Measurements from ENCODE around the gene FBXO24. TPM values are rescaled to one million over a fixed set of nuclear protein-coding genes. Genes with fewer than 3 reads are reported as not detected.
A peak's percentile ranks its signal among the peaks of the same experiment; 100 is the strongest.

FBXO24 gene
- total and polyA plus RNA-seq, 9 donors: 0.80 to 2.2 (median 1.5) TPM

DNA sequence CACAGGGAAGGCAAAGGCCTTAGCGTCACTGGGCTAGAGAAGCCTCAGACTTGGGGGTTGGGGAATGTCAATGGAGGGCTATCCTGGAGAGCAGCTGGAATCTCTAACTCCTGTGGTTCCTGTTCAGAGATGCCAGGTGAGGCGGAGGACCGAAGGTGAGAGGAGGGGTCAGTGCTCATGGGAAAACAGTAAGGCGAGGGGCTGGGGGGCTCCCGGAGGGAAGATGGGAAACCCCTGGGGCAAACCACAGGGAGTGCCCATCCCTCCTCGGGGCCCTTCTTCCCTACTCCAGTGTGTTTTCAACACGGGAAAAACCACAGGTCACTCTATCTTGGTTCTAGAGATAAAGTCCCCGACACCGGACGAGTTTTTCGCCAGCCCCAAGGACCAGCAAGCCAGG, 3.5 kb upstream of the FBXO24 start:
- H3K9me3 ChIP-seq (replicated peaks; ENCODE audit: control insufficient read depth, low read depth, low read length): no peaks in the 10 kb centered on the region
- H3K27me3 ChIP-seq (ENCODE audit: control insufficient read depth, insufficient read depth, low read length): no peaks in the 10 kb centered on the region
- H3K4me1 ChIP-seq (ENCODE audit: control insufficient read depth, insufficient read depth, low read length): peaks cover 34% of the 10 kb centered on the region
- DNase-seq: no peak
- 80% methylated on average over 3 of the region's 11 CpGs for WGBS (ENCODE audit: insufficient coverage)
- no peak overlapping the region for H3K27ac ChIP-seq (ENCODE audit: low read length)
- H3K36me3 ChIP-seq (ENCODE audit: control insufficient read depth, insufficient read depth, low read length): peaks cover 54% of the 10 kb centered on the region
- H3K4me3 ChIP-seq (ENCODE audit: low read length): no peak overlapping the region

DNA sequence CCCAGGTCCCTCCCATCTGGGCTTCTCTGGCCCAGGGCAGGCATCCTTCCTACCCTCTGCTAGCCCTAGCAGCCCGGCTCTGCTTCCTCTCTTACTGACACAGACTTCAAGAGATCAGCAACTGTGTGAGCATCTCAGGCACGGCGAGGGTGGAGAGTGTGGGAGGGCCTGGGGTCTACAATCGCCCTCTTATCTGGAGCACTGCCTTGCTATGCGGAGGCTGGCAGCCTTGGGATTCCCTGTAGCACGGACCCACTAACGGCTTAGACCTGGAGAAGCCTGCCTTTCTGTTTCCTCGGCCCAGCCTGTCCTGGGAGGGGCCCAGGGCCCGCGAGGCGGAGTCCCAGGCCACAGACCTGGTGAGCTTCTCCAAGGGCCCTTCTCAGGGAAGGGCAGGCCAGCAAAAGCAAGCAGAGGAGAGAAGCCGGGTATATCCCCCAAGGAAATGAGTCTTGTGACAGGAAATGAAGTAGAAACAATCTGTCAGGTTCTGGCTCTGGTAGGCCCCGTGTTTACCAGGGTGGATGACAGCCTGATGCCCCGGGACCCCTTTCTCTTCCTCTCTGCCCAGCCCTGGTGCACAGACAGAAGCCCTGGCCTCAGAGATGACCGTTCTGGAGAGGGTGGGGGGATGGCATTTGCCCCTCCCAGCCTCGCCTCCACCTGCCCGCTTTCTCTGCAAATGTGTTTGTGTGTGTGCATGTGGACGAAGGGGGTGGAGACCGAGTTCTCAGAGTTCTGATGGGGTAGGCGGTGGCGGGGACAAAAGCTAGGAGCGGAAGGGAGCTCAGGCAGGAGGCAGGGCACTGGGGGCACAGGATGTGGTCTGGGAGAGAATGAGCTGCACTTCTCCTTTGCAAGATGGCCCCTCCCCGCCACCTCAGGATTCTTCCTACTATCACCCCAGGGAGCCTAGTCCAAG, 2.7 kb upstream of the FBXO24 start:
- H3K27ac ChIP-seq (ENCODE audit: low read length): peak overlapping the region; percentile 81
- no peaks in the 10 kb centered on the region for H3K27me3 ChIP-seq (ENCODE audit: control insufficient read depth, insufficient read depth, low read length)
- WGBS (ENCODE audit: insufficient coverage): 21% methylated on average over 12 of the region's 23 CpGs
- DNase-seq: peak; percentile 60
- no peaks in the 10 kb centered on the region for H3K9me3 ChIP-seq (replicated peaks; ENCODE audit: control insufficient read depth, low read depth, low read length)
- H3K4me3 ChIP-seq (ENCODE audit: low read length): peak overlapping the region; percentile 23
- H3K4me1 ChIP-seq (ENCODE audit: control insufficient read depth, insufficient read depth, low read length): peaks cover 34% of the 10 kb centered on the region
- peaks cover 46% of the 10 kb centered on the region for H3K36me3 ChIP-seq (ENCODE audit: control insufficient read depth, insufficient read depth, low read length)

DNA sequence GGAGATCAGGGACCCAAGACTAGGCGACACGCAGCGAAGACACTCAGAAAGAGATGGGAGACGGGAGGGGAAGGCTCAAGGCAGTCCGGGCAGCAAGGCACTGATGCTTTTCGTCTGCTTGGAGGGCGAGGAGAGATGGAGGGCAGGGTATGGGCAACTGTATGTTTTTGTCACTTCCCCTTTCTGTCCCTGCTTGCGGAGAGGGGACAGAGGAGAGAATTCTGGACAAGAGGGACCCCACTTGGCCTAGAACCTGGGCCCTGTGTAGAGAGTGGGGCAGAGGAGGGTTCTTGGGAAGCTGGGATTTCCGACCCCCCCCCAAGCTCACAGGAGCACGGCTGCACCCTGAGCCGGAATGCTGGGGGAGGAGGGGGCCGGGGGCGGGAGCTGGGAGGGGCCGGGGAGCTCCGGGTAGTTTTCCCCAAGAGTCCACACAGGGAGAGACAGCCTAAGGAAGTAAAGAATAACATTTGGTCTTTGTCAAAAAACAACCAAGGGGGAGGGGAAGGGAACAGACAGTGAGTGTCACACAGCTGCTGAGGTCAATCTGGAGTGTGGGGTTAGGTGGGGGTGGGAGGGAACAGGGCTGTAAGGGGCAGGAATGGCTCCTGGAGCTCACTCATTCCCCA, 2.0 kb upstream of the FBXO24 start:
- peak; percentile 69 for DNase-seq
- peaks cover 40% of the 10 kb centered on the region for H3K36me3 ChIP-seq (ENCODE audit: control insufficient read depth, insufficient read depth, low read length)
- peak overlapping the region; percentile 89 for H3K4me3 ChIP-seq (ENCODE audit: low read length)
- H3K27me3 ChIP-seq (ENCODE audit: control insufficient read depth, insufficient read depth, low read length): no peaks in the 10 kb centered on the region
- H3K9me3 ChIP-seq (replicated peaks; ENCODE audit: control insufficient read depth, low read depth, low read length): no peaks in the 10 kb centered on the region
- H3K4me1 ChIP-seq (ENCODE audit: control insufficient read depth, insufficient read depth, low read length): peaks cover 34% of the 10 kb centered on the region
- peak overlapping the region; percentile 91 for H3K27ac ChIP-seq (ENCODE audit: low read length)
- WGBS (ENCODE audit: insufficient coverage): 15% methylated on average over 7 of the region's 15 CpGs

DNA sequence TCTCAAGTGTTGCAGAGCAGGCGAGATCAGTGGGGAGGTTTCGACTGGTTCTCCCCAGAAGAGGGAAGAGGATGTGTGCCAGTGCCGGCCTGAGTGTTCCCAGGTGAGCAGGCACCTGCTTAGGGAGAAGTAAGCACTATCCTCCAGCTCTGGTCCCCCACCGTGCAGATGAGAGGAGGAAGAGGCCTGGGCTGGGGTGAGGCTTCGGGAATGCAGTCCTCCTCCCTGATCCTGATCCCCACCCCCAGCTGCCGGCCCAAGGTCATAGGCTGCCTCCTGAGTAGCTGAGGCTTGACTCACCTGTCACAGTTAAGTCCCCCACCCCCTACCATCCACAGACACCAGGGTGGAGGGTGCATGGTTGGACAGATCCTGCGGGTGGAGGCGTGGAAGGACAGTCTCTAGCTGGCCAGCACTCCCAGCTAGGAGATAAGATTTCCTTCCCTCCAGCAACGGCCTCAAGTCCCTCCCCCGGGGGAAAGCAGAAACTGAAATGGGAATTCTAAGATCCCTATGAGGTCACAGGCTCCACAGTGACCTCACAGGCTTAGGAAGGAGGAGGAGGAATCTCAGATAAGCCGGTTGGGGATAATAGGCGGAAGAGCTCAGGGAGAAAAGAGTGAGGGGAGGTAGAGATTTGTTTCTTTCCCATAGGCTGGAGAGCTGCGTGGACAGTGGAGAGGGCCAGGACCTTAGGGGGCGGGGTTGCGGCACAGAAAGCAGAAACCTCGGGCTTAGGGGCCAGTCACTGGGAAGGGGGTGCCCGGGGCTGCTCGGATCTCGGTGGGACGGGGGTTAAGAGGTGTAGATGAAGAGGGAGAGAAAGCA, 1.2 kb upstream of the FBXO24 start:
- Histone ChIP-seq H3K4me3 (ENCODE audit: low read length) (peak overlapping the region; percentile 89), H3K9me3 (replicated peaks; ENCODE audit: control insufficient read depth, low read depth, low read length) (no peaks in the 10 kb centered on the region), H3K27me3 (ENCODE audit: control insufficient read depth, insufficient read depth, low read length) (peaks cover 6% of the 10 kb centered on the region), H3K36me3 (ENCODE audit: control insufficient read depth, insufficient read depth, low read length) (peaks cover 33% of the 10 kb centered on the region), H3K27ac (ENCODE audit: low read length) (peak overlapping the region; percentile 91), H3K4me1 (ENCODE audit: control insufficient read depth, insufficient read depth, low read length) (peaks cover 40% of the 10 kb centered on the region)
- 1% methylated on average over 10 of the region's 20 CpGs for WGBS (ENCODE audit: insufficient coverage)
- peak; percentile 74 for DNase-seq

DNA sequence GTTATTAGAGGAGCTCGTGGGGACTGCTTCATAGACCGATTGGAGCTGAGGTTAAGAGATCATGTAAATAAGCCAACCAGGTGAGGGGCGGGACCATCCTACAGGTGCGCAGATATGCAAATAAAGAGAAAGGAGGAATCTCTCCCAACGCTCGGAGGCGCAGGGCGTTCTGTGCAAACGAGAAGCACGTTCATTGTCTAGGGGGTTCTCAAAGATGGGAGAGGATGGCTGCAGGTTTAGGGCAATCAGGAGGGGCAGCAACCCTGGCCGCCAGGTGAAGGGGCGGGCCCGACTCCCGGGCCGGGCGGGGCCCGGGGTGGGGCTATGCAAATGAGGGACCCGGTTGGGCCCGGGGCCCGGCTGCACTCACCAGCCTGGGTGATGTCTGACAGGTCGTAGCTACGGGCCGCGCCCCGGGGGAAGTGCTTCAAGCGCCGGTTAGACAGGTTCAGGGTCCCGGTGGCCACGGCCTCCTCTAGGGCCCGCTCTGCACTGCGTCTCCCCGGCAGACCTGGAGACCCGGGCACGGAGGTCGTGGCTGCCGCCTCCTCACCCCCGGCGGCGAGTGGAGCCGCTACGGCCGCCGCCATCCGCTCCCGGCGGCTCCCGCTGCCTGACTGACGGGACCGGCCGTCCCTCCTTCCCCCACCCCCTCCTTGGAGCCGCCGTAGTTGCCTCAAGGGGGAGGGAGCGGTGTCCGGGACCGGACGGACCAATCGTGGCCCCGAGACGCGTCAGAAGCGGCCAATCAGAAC, 440 bp upstream of the FBXO24 start, which contains the start of gene LRCH4:
TSS of gene LRCH4 (minus strand) at position 619 of the 755 bp plus-strand sequence. CDS start at position 590, 29 bp downstream.
- peak within 1 kb of the TSS; percentile 89 for H3K4me3 ChIP-seq (ENCODE audit: low read length)
- DNase-seq: no peak
- H3K4me1 ChIP-seq (ENCODE audit: control insufficient read depth, insufficient read depth, low read length): peaks cover 46% of the 10 kb centered on the region
- H3K27me3 ChIP-seq (ENCODE audit: control insufficient read depth, insufficient read depth, low read length): peaks cover 10% of the 10 kb centered on the region
- peak within 1 kb of the TSS; percentile 91 for H3K27ac ChIP-seq (ENCODE audit: low read length)
- peaks cover 25% of the 10 kb centered on the region for H3K36me3 ChIP-seq (ENCODE audit: control insufficient read depth, insufficient read depth, low read length)
- under 1% methylated on average over 58 of the region's 61 CpGs for WGBS (ENCODE audit: insufficient coverage)
- no peaks in the 10 kb centered on the region for H3K9me3 ChIP-seq (replicated peaks; ENCODE audit: control insufficient read depth, low read depth, low read length)

DNA sequence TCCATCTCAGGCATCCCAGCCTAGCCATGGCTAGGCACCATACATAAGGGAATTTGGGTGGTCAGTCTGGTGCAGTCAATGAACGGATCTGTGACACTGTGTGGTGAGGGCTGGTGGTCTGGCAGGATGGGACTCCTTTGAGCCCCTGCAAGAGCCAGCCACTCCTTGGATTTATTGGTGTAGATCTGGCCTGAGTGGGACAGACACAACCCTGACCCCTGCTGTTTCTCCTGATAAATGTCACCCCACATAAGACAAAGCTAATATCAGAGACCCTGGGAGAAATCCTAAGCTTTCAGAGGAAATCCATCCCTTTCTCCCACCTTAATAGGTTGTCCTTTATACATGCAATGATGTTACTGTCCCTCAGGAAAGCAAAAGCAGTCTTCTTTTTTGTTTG, 2.3 kb downstream of the FBXO24 start:
- Histone ChIP-seq H3K4me3 (ENCODE audit: low read length) (no peak overlapping the region), H3K36me3 (ENCODE audit: control insufficient read depth, insufficient read depth, low read length) (no peaks in the 10 kb centered on the region), H3K27me3 (ENCODE audit: control insufficient read depth, insufficient read depth, low read length) (peaks cover 10% of the 10 kb centered on the region), H3K4me1 (ENCODE audit: control insufficient read depth, insufficient read depth, low read length) (peaks cover 33% of the 10 kb centered on the region), H3K9me3 (replicated peaks; ENCODE audit: control insufficient read depth, low read depth, low read length) (no peaks in the 10 kb centered on the region), H3K27ac (ENCODE audit: low read length) (no peak overlapping the region)
- 57% methylated on average over 1 of the region's 1 CpG for WGBS (ENCODE audit: insufficient coverage)
- no peak for DNase-seq

DNA sequence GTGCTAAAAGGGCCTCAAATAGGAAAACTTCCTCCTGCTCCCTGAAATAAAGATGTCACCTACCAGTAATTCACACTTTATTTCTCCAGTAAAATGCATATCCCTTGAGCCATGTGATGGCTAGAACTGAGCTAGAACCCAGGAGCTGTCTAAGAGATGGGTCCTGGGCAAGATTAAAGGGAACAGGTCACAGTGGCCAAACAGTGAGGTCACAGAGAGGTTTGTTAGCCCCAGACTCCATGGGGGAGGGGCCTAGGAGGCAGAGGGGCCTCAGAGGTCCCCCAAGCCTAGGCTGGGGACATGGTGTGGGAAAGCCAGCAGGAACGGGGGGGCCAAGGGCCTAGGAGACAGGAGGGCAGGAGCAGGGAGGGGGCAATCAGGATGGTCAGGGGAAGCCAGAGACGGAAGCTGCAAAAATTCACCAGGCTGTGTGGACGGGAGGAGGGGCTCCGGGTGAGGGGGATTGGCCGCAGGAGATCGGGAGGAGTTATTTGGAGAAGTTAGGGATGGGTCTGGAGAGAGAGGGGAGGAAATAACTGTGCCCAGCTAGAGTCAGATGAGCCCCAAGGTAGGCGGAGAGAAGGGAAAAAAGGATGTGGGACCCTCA, 3.3 kb downstream of the FBXO24 start:
- no peaks in the 10 kb centered on the region for H3K9me3 ChIP-seq (replicated peaks; ENCODE audit: control insufficient read depth, low read depth, low read length)
- peak overlapping the region; percentile 75 for H3K27ac ChIP-seq (ENCODE audit: low read length)
- WGBS (ENCODE audit: insufficient coverage): 13% methylated on average over 7 of the region's 7 CpGs
- H3K27me3 ChIP-seq (ENCODE audit: control insufficient read depth, insufficient read depth, low read length): peaks cover 10% of the 10 kb centered on the region
- H3K4me1 ChIP-seq (ENCODE audit: control insufficient read depth, insufficient read depth, low read length): peaks cover 25% of the 10 kb centered on the region
- H3K4me3 ChIP-seq (ENCODE audit: low read length): peak overlapping the region; percentile 38
- no peaks in the 10 kb centered on the region for H3K36me3 ChIP-seq (ENCODE audit: control insufficient read depth, insufficient read depth, low read length)
- peak; percentile 41 for DNase-seq

DNA sequence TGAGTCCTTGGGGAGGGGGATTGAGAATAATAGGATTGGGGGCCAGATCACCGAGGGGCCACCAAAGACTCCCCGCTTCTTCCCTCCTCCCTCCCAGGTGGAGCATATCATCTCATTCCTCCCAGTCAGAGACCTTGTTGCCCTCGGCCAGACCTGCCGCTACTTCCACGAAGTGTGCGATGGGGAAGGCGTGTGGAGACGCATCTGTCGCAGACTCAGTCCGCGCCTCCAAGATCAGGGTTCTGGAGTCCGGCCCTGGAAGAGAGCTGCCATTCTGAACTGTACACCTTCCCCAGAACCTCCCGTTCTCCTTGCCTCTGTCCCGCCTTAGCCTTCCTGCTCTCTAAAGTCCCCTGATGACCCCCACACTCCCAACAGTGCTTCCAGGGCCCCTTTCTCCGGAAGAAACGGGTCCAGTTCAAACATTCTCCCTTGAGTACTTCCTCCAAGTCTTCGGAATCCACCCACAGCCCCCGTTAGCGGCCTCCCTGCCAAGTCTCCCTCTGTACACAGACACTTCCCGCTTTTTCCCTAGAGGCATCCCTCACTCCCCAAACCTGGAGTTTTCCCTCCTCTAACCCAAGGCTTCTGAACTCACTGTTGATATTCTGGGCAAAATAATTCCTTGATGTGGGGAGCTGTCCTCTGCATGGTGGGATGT, 4.1 kb downstream of the FBXO24 start:
- H3K36me3 ChIP-seq (ENCODE audit: control insufficient read depth, insufficient read depth, low read length): no peaks in the 10 kb centered on the region
- H3K4me3 ChIP-seq (ENCODE audit: low read length): peak overlapping the region; percentile 38
- H3K27me3 ChIP-seq (ENCODE audit: control insufficient read depth, insufficient read depth, low read length): peaks cover 10% of the 10 kb centered on the region
- H3K27ac ChIP-seq (ENCODE audit: low read length): peak overlapping the region; percentile 75
- no peaks in the 10 kb centered on the region for H3K9me3 ChIP-seq (replicated peaks; ENCODE audit: control insufficient read depth, low read depth, low read length)
- peak; percentile 77 for DNase-seq
- WGBS (ENCODE audit: insufficient coverage): 29% methylated on average over 18 of the region's 20 CpGs
- peaks cover 17% of the 10 kb centered on the region for H3K4me1 ChIP-seq (ENCODE audit: control insufficient read depth, insufficient read depth, low read length)

DNA sequence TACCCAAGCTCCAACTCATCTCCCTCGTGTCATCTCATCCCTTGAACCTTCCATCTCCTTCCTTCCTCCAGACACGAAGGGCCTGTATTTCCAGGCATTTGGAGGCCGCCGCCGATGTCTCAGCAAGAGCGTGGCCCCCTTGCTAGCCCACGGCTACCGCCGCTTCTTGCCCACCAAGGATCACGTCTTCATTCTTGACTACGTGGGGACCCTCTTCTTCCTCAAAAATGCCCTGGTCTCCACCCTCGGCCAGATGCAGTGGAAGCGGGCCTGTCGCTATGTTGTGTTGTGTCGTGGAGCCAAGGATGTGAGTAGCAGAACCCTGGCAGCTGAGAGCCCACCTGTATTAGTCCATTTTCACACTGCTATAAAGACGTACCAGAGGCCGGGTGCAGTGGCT, 5.5 kb downstream of the FBXO24 start:
- no peaks in the 10 kb centered on the region for H3K9me3 ChIP-seq (replicated peaks; ENCODE audit: control insufficient read depth, low read depth, low read length)
- no peaks in the 10 kb centered on the region for H3K36me3 ChIP-seq (ENCODE audit: control insufficient read depth, insufficient read depth, low read length)
- H3K27ac ChIP-seq (ENCODE audit: low read length): no peak overlapping the region
- peaks cover 10% of the 10 kb centered on the region for H3K27me3 ChIP-seq (ENCODE audit: control insufficient read depth, insufficient read depth, low read length)
- 90% methylated on average over 16 of the region's 17 CpGs for WGBS (ENCODE audit: insufficient coverage)
- H3K4me1 ChIP-seq (ENCODE audit: control insufficient read depth, insufficient read depth, low read length): peaks cover 14% of the 10 kb centered on the region
- DNase-seq: no peak
- no peak overlapping the region for H3K4me3 ChIP-seq (ENCODE audit: low read length)

Data from muscle of leg (tissue), 11 donors.